Activated T-helper 1 cell treated with anti-CD3 and anti-CD28 coated beads, Interleukin-2, amount 50 U/mL, for 16 hours (primary cell): ENCODE results near the gene PFDN2.
A peak's percentile ranks its signal among the peaks of the same experiment; 100 is the strongest.
"Not testable (repeated sequence)": the region's sequence is repeated elsewhere in the genome, so short reads cannot be mapped to it uniquely, and the experiment has no call there.

ENCODE experiments used
- DNase-seq, 2 donors: peaks; one replicate each; pipeline ENCODE4 v3.0.0-alpha.2; 2020; ENCODE audit warnings: low read depth in 1 of 2, low spot score in 1 of 2

Gene PFDN2

GRCh38 chr1:161082996-161083747, 34.7 kb downstream of the PFDN2 start:
- DNase-seq, result no peak

GRCh38 chr1:161082483-161082882, 35.4 kb downstream of the PFDN2 start:
- no peak for DNase-seq

DNA sequence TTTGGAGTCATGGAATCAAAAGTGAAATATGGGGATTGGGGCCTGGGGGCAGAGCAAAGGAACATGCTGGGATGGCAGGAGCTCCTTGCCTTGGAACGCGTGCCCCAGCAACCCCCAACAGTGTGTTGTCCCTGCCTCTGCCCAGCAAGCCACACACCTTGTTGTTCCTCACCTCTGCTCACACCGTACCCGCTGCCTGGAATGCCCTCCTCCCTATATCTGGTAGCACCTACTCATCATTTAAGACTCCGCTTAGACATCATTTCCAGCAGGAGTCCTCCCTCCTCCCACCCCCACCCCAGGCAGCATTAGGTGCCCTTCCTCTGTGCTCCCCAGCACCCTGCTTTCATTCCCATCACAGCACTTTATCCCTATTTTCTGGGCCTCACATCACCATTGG, 36.3 kb downstream of the PFDN2 start:
- DNase-seq, result no peak

DNA sequence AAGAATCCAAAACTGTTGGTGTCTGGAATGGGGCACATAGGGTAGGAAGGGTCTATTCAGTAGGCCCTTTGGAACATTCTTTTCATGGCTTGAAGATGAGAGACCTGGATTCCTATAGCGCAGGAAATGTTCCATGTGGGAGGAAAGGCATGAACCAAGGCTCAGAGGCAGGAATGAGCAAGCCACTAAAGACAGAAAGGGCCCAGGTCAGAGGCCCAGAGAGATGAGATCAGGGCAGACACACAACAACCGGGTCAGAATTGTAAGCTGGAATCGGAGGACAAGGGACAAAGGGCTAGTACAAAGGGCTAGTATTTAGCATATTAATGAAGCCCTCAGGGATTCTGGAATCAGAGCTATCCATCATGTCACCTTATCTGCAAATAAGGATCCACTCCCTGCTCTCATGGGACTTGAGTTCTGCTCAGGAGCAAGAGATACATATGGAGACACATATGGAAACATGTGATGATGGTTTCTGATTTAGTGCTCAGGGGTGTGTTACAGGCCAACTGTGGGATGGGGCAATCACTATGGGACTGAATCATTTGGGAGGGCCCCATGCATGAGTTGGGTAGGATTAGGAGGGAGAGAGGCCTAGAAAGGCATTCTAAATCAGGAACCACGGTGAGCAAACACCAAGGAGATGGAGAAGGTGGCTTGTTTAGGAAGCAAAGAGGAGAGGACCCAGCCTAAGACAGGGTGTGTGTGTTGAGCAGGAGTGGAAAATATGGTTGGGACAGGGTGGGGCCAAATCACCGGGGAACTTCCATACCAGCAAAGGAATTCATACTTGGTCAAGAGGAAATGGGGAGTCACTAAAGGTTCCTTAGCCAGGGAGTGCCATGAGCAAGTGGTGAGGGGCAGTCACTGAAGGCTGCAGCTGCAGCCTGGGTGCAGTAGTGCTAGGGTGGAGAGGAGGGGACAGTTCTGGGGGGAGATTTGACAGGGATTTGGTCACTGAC, 37.1 kb downstream of the PFDN2 start:
- DNase-seq, result no peak

DNA sequence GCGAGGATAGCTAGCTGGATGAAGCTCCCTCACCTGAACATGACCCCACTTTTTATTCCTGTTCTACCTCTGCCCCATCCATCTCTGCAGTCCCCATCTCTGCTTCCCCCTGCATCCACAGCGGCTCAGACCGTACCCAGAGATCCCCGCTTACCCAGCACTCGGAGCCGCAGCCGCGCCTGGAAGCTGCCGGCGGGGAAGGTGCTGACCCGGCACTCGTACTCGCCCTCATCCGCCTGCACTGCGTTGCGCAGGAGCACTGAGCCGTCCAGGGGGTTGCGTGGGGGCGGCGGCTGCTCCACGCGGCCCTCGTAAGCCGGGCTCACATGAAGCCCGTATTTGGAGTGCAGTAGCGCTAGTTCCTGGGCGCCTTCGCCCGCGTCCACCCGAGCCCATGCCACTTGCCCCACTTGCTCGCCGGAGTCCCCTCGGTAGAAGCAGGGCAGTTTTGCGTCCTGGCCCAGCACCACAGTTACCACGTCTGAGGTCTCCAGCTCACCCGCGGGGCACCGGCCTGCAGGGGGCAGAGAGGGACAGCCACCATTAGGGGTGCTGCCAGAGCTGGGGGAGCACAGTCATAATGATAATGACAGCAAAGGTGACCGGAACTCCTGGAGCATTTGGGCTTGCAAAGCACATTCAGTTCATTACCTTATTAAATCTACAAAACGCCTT, 38.3 kb downstream of the PFDN2 start:
- DNase-seq, result no peak

- no peak for DNase-seq
Measured at GRCh38 chr1:161077426-161077825, 40.4 kb downstream of the PFDN2 start.

DNA sequence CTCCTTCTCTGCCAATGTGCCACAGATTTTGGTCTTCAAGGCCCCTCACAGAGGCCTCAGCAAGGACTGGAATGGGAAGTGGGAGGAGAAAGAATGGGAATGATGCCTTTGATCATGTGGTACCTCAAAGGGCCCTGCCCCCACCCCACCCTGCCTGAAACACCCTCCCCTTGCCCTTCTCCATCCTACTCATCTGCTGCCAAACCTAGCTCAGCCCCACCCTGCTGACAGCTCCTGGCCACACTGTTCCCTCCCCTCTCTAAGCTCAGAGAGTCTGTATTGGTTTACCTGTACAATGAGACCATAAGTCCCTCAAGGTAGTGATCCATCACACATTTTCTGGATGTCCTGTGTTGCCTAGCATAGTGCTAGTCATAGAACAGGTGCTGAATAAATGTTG, 41.4 kb downstream of the PFDN2 start:
- no peak for DNase-seq

DNA sequence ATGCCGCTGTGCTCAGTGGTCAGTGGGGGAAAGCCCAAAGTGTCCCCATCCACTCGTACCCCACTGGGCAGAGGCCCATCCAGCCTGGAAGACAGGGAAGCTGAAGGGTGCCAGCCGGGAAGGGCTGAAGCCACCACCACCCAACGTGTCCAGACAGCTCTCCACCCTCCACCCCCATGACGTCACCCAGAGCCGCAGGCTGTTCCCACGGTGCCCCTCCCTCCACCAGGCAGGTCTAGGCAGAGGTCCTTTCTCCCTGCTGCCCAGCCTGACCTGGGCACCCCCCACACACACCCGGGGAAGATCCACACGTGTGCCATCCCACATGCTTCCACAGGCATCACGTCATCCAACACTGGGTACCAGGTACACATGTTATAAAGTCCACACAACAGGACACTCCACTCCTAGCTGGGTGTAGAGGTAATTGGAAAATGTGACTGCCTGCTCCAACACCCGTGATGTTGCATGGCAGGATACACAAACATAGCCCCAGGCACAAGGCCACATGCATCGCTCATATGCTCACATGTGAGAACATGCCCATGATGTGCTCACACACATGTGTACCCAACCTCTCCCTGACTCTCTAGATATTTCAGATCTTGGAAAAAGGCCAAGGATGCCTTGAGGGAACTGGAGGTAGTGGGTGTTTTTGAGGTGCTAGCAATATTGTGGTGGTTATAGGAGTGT, 43.0 kb downstream of the PFDN2 start:
- no peak for DNase-seq

- DNase-seq, result no peak
Measured at GRCh38 chr1:161073474-161074121, 44.2 kb downstream of the PFDN2 start.

DNA sequence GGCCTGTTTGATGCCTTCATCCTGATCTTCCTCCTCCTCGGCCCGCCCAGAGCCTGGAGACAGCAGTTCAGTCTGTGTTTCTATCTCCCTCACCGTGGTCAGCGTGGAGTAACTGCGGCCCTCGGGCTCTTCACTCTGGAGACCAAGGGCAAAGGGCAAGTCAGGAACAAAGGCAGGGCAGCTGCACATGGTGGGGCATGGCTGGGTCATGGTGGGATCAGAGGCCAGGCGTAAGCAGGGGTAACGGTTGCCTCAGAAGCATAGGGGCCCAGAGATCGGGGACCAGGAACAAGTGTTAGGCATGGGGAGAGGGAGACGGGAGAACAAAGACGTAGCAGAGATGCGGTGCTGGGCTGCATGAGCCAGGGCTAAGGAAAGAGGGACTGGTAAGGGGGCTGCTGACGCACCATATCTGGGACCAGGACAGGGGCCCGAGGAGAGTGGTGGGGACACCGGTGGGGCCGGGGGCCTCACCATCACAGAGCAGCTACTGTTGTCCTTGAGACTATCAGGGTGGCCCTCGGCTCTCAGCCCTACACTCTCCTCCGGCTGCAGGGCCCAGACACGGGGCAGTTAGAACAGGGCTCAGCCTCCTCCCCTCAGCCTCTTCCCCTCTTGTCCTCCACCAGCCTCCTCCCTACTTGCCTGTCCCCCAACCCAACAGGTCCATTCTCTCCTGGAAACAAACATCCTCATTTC, 44.9 kb downstream of the PFDN2 start:
- DNase-seq, result no peak

GRCh38 chr1:161071886-161072371, 45.9 kb downstream of the PFDN2 start:
- DNase-seq, result peak in 1 of 2 donors; percentile 23

- no peak for DNase-seq
Measured at GRCh38 chr1:161070761-161071160, 47.1 kb downstream of the PFDN2 start.

DNA sequence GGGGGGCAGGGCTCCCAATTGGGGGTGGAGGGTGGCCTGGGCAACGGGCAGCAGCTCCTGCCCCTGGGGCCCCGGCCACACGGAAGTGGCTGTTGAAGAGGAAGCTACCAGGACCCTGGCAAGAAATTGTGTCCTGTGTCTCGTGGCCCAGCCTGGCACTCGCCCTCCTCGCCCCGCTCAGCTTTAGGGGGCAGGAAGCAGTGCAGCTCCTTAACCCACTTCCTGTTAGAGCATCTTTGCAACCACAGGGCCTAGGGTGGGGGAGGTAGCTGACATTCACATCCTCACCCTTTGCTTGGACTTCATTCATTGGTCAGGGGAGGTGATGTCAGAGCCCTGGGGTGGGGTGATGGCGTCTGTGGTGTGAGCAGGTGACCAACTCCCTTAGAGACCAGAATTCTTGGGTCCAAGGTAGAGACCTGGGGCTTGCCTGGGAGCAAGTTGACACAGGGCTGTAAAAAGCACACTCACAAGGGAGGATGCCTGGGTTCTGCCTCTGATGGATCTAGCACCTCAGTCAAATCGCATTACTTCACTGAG, 48.0 kb downstream of the PFDN2 start, which contains the start of gene ARHGAP30:
TSS of gene ARHGAP30 (minus strand) at position 161 of the 540 bp plus-strand sequence. CDS start 267 bp downstream, outside the sequence.
- DNase-seq, result peak; percentile 61 to 64

DNA sequence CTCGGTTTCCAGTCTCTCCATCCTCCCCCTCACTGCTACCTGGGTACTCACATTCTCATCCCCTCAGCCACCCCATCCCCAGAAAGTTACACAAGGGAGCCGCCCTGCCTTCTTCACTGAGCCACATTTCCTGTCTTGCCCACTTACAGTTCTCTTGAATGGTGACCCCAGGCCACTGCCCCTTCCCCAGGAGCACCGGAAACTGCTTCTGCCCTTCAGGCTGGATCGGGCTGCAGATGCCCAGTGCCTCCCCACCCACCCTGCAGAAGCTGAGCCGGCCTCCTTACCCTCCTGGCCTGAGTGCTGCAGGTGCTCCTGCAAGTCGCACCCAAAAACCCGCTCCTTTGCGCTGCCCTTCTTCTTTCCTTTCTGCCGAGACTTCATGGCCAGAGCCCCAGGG, 48.6 kb downstream of the PFDN2 start:
- no peak for DNase-seq

- DNase-seq, result peak; percentile 57 to 61
Measured at GRCh38 chr1:161068306-161069234, 49.3 kb downstream of the PFDN2 start.

- DNase-seq, result no peak
Measured at GRCh38 chr1:161066694-161067093, 51.1 kb downstream of the PFDN2 start.

- not testable (repeated sequence) for DNase-seq
Measured at GRCh38 chr1:161065681-161066080, 52.2 kb downstream of the PFDN2 start.

DNA sequence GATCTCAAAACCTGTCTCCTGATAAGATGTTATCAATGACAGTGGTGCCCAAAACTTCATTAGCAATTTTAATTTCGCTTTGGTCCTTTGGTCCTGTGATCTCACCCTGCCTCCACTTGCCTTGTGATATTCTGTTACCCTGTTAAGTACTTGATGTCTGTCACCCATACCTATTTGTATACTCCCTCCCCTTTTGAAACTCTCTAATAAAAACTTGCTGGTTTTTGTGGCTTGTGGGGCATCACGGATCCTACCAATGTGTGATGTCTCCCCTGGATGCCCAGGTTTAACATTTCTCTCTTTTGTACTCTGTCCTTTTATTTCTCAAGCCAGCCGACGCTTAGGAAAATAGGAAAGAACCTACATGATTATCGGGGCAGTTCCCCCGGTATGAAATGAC, 53.9 kb downstream of the PFDN2 start:
- DNase-seq, result not testable (repeated sequence)
